ENCODE data around the gene ZBTB16. TPM values are rescaled to one million over a fixed set of nuclear protein-coding genes. Genes with fewer than 3 reads are reported as not detected.
A peak's percentile ranks its signal among the peaks of the same experiment; 100 is the strongest.

The ZBTB16 gene
- total and polyA plus RNA-seq, 4 donors = 8.9 to 140 (median 34.5) TPM

- no peak for DNase-seq (ENCODE audit: low spot score)
Observed at GRCh38 chr11:114058026-114058706, 1.3 kb upstream of the ZBTB16 start.

DNA sequence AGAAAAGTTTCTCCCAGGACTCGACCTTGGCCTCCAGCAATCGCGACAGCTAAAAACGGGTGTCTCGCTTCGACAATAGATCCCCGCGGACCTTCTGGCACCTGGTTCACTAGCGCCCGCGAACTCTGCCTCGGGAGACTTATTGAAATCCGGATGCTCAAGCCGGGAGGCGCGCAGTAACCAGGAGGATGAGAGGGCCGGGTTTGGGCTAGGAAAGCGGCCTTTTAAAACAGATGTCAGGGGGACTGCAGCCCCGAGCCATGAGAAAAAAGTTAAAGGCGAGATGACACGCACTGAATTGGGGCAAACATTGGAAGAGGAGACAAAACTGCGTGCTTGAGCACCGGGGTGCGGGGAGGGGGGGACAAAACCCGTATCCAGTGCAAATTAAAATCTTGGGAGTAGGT lies 637 bp upstream of the ZBTB16 start:
- DNase-seq (ENCODE audit: low spot score) = no peak
- peaks cover 9 to 31% (median 17%) of the 10 kb centered on the region in 4 donors for H3K4me1 ChIP-seq (ENCODE audit: control insufficient read depth in 4 of 4, insufficient read depth in 4 of 4, low read length in 3 of 4)
- peak overlapping the region; percentile 4 to 84 for H3K9ac ChIP-seq (ENCODE audit: low read depth in 1 of 2, low read length in 2 of 2)

More at GRCh38 chr11:114058026-114058706, 1.3 kb upstream of the ZBTB16 start:
- Histone ChIP-seq H3K4me1 (ENCODE audit: control insufficient read depth in 4 of 4, insufficient read depth in 4 of 4, low read length in 3 of 4) (peaks cover 2 to 24% (median 11%) of the 10 kb centered on the region in 4 donors), H3K27me3 (ENCODE audit: control insufficient read depth in 4 of 4, insufficient read depth in 4 of 4, low read length in 3 of 4) (no peaks in the 10 kb centered on the region), H3K27ac (ENCODE audit: low read depth in 1 of 2, low read length in 2 of 2) (peak overlapping the region; percentile 81 to 84), H3K36me3 (ENCODE audit: control insufficient read depth in 4 of 4, insufficient read depth in 3 of 4, low read depth in 1 of 4, low read length in 3 of 4) (peaks cover 0 to 1% (median under 1%) of the 10 kb centered on the region in 4 donors), H3K4me3 (ENCODE audit: low read depth in 1 of 3, low read length in 3 of 3) (peak overlapping the region in 2 of 3 donors; percentile 64 to 73), H3K9ac (ENCODE audit: low read depth in 1 of 2, low read length in 2 of 2) (peak overlapping the region; percentile 4 to 84), H3K9me3 (ENCODE audit: control insufficient read depth in 4 of 4, low read length in 3 of 4) (no peaks in the 10 kb centered on the region)
- TF ChIP-seq SP1 (IDR thresholded peaks at IDR 0.05) (peak; percentile 66), JUND (IDR thresholded peaks at IDR 0.05) (peak in 1 of 2 donors; percentile 68), HNF4A (conservative IDR thresholded peaks at IDR 0.05) (peak; percentile 27 to 66), RAD21 (IDR thresholded peaks at IDR 0.05) (peak in 1 of 2 donors; percentile 51), RXRA (IDR thresholded peaks at IDR 0.05) (peak; percentile 77 to 87), FOXA2 (IDR thresholded peaks at IDR 0.05) (no peak), YY1 (IDR thresholded peaks at IDR 0.05) (peak; percentile 42)
- TF ChIP-seq, protein P1, sequence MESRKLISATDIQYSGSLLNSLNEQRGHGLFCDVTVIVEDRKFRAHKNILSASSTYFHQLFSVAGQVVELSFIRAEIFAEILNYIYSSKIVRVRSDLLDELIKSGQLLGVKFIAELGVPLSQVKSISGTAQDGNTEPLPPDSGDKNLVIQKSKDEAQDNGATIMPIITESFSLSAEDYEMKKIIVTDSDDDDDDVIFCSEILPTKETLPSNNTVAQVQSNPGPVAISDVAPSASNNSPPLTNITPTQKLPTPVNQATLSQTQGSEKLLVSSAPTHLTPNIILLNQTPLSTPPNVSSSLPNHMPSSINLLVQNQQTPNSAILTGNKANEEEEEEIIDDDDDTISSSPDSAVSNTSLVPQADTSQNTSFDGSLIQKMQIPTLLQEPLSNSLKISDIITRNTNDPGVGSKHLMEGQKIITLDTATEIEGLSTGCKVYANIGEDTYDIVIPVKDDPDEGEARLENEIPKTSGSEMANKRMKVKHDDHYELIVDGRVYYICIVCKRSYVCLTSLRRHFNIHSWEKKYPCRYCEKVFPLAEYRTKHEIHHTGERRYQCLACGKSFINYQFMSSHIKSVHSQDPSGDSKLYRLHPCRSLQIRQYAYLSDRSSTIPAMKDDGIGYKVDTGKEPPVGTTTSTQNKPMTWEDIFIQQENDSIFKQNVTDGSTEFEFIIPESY (IDR thresholded peaks at IDR 0.05) = no peak
- TF ChIP-seq, protein P2, sequence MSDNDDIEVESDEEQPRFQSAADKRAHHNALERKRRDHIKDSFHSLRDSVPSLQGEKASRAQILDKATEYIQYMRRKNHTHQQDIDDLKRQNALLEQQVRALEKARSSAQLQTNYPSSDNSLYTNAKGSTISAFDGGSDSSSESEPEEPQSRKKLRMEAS (IDR thresholded peaks at IDR 0.05) = peak; percentile 57
- TF ChIP-seq, protein P3, sequence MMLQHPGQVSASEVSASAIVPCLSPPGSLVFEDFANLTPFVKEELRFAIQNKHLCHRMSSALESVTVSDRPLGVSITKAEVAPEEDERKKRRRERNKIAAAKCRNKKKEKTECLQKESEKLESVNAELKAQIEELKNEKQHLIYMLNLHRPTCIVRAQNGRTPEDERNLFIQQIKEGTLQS (IDR thresholded peaks at IDR 0.05) = no peak
- TF ChIP-seq, protein P4, sequence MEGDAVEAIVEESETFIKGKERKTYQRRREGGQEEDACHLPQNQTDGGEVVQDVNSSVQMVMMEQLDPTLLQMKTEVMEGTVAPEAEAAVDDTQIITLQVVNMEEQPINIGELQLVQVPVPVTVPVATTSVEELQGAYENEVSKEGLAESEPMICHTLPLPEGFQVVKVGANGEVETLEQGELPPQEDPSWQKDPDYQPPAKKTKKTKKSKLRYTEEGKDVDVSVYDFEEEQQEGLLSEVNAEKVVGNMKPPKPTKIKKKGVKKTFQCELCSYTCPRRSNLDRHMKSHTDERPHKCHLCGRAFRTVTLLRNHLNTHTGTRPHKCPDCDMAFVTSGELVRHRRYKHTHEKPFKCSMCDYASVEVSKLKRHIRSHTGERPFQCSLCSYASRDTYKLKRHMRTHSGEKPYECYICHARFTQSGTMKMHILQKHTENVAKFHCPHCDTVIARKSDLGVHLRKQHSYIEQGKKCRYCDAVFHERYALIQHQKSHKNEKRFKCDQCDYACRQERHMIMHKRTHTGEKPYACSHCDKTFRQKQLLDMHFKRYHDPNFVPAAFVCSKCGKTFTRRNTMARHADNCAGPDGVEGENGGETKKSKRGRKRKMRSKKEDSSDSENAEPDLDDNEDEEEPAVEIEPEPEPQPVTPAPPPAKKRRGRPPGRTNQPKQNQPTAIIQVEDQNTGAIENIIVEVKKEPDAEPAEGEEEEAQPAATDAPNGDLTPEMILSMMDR (IDR thresholded peaks at IDR 0.05; ENCODE audit: low read depth, low read length, missing input control) = no peak
- 39% methylated on average over 25 of the region's 25 CpGs for WGBS

More for the DNA sequence above, 637 bp upstream of the ZBTB16 start:
- H3K27ac ChIP-seq (ENCODE audit: low read depth in 1 of 2, low read length in 2 of 2) = peak overlapping the region; percentile 81 to 84
- peaks cover 2 to 7% (median 3%) of the 10 kb centered on the region in 4 donors for H3K36me3 ChIP-seq (ENCODE audit: control insufficient read depth in 4 of 4, insufficient read depth in 3 of 4, low read depth in 1 of 4, low read length in 3 of 4)
- H3K9me3 ChIP-seq (ENCODE audit: control insufficient read depth in 4 of 4, low read length in 3 of 4) = no peaks in the 10 kb centered on the region
- TF ChIP-seq HNF4G (IDR thresholded peaks at IDR 0.05) = no peak
- no peak for TF ChIP-seq FOXA1 (IDR thresholded peaks at IDR 0.05)
- no peak for TF ChIP-seq EGR1 (IDR thresholded peaks at IDR 0.05; ENCODE audit: low read depth in 2 of 2)
- TF ChIP-seq HNF4A (conservative IDR thresholded peaks at IDR 0.05) = peak in 1 of 2 donors; percentile 9
- no peak for TF ChIP-seq RXRA (IDR thresholded peaks at IDR 0.05)
- no peak for TF ChIP-seq JUND (IDR thresholded peaks at IDR 0.05)
- TF ChIP-seq TAF1 (conservative IDR thresholded peaks at IDR 0.05) = no peak
- whole genome bisulfite sequencing = 1% methylated on average over 25 of the region's 25 CpGs
- H3K27me3 ChIP-seq (ENCODE audit: control insufficient read depth in 4 of 4, insufficient read depth in 4 of 4, low read length in 3 of 4) = no peaks in the 10 kb centered on the region
- H3K4me3 ChIP-seq (ENCODE audit: low read depth in 1 of 3, low read length in 3 of 3) = peak overlapping the region; percentile 45 to 73 (median 64)

Data from liver (tissue), 9 donors.